GM10266 (cell line): ENCODE results near the gene OR2Y1.

Source experiments
- DNase-seq: peaks from one replicate; pipeline ENCODE4 v3.0.0; 2012; ENCODE audit errors: extremely low spot score
- TF ChIP-seq, protein P1 (sequence below): IDR thresholded peaks from 2 replicates; pipeline ENCODE4 v1.5.1; 2012; ENCODE audit warnings: mild to moderate bottlenecking, low read depth; ENCODE audit not compliant: control insufficient read depth, insufficient read depth; ENCODE audit errors: missing control alignments

Gene OR2Y1

DNA sequence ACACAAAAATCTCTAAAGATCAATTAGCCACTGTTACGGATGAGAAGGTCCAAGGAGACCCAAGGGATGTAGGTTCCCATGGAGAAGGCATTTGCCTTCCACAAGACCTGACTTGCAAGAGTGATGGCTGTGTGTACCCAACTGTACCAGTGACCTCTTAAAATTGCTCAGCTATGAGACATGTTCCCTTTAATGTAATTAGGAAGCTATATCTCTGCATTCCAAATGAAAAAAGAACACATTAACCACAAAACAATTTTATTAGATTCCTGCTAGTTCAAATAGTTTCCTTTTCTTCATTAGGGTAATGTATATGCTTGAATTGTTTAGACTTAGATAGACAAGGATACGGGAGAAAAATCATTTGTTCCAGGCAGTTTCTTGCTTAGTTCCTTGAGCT, 3.3 kb downstream of the OR2Y1 start:
- TF ChIP-seq, protein P1, sequence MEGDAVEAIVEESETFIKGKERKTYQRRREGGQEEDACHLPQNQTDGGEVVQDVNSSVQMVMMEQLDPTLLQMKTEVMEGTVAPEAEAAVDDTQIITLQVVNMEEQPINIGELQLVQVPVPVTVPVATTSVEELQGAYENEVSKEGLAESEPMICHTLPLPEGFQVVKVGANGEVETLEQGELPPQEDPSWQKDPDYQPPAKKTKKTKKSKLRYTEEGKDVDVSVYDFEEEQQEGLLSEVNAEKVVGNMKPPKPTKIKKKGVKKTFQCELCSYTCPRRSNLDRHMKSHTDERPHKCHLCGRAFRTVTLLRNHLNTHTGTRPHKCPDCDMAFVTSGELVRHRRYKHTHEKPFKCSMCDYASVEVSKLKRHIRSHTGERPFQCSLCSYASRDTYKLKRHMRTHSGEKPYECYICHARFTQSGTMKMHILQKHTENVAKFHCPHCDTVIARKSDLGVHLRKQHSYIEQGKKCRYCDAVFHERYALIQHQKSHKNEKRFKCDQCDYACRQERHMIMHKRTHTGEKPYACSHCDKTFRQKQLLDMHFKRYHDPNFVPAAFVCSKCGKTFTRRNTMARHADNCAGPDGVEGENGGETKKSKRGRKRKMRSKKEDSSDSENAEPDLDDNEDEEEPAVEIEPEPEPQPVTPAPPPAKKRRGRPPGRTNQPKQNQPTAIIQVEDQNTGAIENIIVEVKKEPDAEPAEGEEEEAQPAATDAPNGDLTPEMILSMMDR, result no peak
- no peak for DNase-seq

DNA sequence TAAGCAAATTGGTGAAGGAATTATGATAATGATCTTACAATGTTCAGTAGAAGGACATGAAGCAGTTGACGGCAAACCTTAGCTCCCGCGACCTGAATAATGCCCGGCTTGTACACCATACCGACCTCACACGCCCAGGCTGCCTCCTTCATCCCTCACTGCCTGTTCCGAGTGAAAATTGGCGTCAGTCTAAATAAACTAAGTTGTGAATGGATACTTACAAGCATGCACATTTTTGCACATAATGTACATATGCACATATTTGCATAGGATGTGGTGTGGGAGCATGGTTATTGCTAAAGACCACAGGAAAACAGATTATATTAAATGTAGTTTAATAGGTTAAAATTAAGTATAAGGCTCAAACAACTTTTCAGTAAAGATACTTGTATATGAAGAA, 14.9 kb downstream of the OR2Y1 start:
- DNase-seq, result no peak
- TF ChIP-seq, protein P1, result no peak

DNA sequence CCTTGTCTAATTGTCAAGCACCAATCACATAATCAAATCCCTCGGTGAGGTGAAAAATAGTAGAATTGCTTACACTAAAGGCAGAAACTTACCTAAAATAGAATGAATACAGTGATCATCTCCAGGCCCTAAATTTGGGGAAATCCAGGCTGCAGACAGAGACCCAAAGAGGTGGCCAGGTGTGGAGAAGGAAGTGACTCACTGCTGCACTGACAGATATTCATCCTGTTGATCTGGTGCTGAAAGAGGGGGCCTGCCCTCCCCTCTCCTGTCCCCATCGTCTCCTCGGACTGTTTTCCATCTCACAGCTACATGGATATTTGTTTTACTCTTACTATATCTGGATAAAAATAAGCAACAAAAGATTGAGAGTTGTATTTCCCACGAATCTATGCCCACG, 15.9 kb downstream of the OR2Y1 start:
- TF ChIP-seq, protein P1, result no peak
- no peak for DNase-seq

DNA sequence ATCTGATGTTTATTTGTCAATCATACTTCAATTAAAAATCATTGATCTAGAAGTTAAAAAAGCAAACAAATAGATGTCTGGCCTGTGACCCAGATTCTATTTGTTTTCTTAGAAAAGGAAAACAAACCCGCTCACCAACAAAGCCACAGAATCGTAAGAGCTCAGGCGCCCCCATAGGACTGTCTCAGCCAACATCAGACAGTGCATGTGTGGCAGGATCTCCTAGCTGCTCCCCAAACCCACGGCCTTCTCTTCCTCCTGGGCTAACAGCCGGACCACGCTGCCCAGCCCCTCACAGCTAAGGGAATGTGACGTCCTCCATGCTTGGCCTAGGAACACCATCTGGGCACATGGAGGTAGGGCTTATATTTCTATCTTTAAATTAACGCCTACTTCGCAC, 19.4 kb downstream of the OR2Y1 start:
- DNase-seq, result no peak
- TF ChIP-seq, protein P1, result no peak

DNA sequence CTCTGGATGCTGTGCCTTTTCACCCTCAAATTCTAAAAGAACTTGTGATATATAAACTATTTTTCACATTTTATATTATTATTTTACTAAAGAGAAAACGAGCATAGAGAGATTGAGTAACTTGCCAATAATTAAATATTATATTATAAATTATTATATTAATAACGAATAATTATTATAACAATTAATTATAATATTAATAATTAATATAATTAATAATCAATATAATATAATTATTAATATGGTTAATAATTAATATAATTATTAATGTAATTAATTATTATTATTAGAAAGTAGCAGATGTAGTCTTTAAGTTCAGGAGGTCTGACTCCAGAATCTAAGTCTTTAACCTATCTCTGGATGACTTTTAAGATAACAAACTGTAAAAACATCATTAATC, 20.1 kb downstream of the OR2Y1 start:
- TF ChIP-seq, protein P1, result no peak
- DNase-seq, result no peak

DNA sequence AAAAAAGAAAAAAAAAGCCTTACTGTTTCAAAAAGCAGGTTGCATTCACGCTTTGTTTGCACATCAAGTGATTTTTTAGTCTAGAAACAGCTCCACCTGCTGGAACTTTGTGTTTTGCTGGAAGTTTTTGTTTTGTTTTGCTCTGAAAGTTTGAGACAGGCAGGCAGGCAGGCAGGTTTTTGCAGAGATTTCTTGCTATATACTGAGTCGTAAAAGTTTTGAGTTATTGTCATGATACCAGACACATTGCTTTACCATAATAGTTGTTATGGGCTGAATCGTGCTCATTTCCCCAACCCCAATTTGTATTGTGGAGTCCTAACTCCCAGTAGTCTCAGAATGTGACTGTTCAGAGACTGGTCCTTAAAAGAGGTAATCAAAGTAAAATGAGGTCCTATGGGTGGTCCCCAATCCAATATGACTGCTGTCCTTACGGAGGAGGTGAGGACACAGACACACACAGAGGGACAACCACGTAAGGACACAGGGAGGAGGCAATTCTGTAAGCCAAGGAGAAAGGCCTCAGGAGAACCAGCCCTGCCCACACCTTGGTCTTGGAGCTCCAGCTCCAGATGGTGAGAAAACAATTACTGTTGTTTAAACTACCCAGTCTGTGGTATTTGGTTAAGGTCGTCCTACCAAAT, 20.9 kb downstream of the OR2Y1 start:
- TF ChIP-seq, protein P1, result peak; percentile 65
- DNase-seq, result peak; percentile 35

DNA sequence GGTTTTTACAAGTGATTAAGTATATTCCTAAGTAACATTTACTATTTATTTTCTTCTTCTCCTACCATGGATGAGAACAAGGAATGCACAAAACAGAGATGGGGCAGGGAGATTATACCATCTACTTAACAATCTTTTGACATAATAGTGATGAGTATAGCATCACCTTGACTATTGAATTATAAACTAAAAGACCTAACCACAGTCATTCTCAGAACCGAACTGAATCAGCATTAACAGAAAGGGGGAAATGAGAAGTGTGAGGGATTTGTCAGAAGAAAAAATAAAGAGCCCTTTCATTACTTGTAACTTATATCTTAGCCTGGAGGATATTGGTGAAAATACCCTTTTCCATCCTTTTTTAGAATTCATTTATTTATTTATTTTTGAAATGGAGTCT, 21.9 kb downstream of the OR2Y1 start:
- TF ChIP-seq, protein P1, result no peak
- DNase-seq, result no peak
